PFSK-1 (cell line): ENCODE measurements around the gene PPM1H.

Experiments used
- FOXP2 ChIP-seq: optimal IDR thresholded peaks from 2 replicates; pipeline ENCODE3; 2011; ENCODE audit warnings: borderline replicate concordance, control low read depth, inconsistent platforms; ENCODE audit not compliant: insufficient read depth; ENCODE audit errors: extremely low read length, extremely low read depth
- POLR2AphosphoS5 ChIP-seq: IDR thresholded peaks from 2 replicates; pipeline ENCODE4 v1.6.1; 2012; ENCODE audit warnings: low read depth, mild to moderate bottlenecking, control low read depth, low read length, moderate library complexity
- SIN3A ChIP-seq: IDR thresholded peaks from 2 replicates; pipeline ENCODE4 v1.6.1; 2012; ENCODE audit warnings: mild to moderate bottlenecking, low read length, moderate library complexity, borderline replicate concordance; ENCODE audit not compliant: insufficient read depth
- TAF1 ChIP-seq: IDR thresholded peaks from 2 replicates; pipeline ENCODE4 v1.6.1; 2012; ENCODE audit warnings: low read length, control low read depth, borderline replicate concordance; ENCODE audit not compliant: insufficient read depth
- TF ChIP-seq, protein P1 (sequence below), 2 experiments: IDR thresholded peaks; 2 replicates each; pipeline versions ENCODE4 v1.6.1 to v1.8.0; 2011 to 2012; ENCODE audit warnings: low read depth in 2 of 2, low read length in 2 of 2, control low read depth in 1 of 2, inconsistent platforms in 1 of 2, mild to moderate bottlenecking in 1 of 2, moderate library complexity in 1 of 2; ENCODE audit not compliant: insufficient read depth in 1 of 2

The PPM1H gene

DNA sequence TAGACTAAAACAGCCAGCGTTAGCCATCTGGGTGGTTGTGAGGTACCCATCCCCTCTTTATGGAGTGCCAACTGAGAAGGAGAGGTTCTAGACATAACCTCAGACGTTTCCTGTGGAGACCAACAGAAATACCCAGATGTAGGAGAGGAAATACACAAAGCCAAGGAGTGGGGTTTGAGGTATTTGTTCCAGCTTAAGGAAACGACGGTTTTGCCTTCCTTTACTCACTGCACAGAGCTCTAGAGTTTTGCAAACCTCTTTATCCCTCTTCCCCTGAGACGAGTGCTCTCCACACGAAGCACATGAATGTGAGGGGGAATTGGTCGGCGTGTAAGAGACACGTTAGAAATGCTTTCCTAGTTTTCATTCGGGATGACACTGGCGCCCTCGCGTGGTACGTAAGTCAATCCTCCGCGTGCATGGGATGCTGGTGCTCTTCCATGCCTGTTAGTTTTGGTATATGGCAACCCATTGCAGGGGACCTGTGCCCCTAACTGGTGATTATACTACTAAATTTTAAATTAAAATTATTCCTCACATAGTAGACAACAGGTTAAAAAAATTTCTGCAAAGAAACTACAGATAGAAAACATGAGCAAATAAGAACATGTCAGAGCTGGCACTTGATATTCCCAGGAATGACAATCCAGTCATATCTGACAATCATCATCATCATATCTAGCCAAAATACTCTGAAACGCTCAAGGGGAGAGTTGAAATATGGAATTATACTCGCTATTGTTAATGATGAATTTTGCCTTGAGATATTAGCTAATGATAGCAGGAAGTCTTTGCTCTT is 121.7 kb downstream of the PPM1H start:
- TF ChIP-seq POLR2AphosphoS5 (no peak), SIN3A (no peak), TAF1 (no peak), FOXP2 (no peak)
- TF ChIP-seq, protein P1, sequence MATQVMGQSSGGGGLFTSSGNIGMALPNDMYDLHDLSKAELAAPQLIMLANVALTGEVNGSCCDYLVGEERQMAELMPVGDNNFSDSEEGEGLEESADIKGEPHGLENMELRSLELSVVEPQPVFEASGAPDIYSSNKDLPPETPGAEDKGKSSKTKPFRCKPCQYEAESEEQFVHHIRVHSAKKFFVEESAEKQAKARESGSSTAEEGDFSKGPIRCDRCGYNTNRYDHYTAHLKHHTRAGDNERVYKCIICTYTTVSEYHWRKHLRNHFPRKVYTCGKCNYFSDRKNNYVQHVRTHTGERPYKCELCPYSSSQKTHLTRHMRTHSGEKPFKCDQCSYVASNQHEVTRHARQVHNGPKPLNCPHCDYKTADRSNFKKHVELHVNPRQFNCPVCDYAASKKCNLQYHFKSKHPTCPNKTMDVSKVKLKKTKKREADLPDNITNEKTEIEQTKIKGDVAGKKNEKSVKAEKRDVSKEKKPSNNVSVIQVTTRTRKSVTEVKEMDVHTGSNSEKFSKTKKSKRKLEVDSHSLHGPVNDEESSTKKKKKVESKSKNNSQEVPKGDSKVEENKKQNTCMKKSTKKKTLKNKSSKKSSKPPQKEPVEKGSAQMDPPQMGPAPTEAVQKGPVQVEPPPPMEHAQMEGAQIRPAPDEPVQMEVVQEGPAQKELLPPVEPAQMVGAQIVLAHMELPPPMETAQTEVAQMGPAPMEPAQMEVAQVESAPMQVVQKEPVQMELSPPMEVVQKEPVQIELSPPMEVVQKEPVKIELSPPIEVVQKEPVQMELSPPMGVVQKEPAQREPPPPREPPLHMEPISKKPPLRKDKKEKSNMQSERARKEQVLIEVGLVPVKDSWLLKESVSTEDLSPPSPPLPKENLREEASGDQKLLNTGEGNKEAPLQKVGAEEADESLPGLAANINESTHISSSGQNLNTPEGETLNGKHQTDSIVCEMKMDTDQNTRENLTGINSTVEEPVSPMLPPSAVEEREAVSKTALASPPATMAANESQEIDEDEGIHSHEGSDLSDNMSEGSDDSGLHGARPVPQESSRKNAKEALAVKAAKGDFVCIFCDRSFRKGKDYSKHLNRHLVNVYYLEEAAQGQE (IDR thresholded peaks at IDR 0.05; ENCODE audit: insufficient read depth in 1 of 2, low read depth in 2 of 2, low read length in 2 of 2) = no peak

DNA sequence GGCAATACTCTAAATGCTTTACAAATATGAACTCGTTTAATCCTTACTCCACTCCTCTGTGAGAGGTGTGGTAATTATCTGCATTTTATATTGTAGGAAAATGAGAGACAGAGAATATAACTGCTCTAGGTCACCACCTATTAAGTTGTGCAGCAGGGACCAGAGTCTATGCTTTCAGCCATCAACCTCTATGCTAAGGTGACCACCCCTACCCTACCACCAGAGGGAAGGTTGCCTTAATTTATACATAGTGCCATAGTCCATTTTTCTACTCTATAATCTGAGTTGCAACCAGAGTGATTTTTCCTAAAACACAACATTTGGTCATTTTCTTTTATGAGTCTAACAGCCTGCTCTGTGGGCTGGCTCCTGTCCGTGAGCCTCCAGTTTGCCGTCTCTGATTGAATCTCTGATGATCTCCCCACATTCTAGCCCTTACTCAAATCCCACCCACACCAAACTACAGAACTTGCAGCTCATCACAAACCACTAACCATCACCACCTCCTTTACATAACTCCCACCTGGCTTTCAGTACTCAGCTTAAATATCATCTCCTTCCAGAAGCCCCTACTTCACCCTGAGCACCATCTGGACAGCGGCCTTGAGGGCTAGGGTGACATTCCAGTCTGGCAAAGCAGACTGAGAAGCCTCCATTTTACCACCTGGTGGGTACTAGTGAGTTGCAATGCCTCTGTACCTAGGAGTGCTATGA is 126.6 kb downstream of the PPM1H start:
- no peak for TF ChIP-seq FOXP2

DNA sequence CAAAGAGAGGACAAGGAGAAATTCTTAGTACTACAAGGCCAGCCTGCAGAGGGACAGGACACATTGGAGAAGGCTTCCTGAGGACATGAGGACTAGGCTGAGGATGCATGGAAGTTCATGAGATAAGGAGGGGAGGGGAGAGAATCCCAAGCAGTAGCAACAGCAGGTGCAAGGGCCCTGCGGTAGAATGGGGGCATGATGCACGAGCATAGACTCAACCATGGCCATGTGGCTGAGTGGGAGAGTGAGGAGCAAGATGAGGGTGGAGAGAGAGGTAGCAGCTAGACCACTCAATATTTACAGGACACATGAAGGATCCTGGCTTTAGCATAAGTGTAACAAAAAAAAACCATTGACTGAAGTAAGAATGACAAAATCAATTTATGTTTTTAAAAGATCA is 128.1 kb downstream of the PPM1H start:
- TF ChIP-seq FOXP2 (no peak), SIN3A (no peak), POLR2AphosphoS5 (no peak), TAF1 (no peak)
- TF ChIP-seq, protein P1 (IDR thresholded peaks at IDR 0.05; ENCODE audit: insufficient read depth in 1 of 2, low read depth in 2 of 2, low read length in 2 of 2) = no peak

DNA sequence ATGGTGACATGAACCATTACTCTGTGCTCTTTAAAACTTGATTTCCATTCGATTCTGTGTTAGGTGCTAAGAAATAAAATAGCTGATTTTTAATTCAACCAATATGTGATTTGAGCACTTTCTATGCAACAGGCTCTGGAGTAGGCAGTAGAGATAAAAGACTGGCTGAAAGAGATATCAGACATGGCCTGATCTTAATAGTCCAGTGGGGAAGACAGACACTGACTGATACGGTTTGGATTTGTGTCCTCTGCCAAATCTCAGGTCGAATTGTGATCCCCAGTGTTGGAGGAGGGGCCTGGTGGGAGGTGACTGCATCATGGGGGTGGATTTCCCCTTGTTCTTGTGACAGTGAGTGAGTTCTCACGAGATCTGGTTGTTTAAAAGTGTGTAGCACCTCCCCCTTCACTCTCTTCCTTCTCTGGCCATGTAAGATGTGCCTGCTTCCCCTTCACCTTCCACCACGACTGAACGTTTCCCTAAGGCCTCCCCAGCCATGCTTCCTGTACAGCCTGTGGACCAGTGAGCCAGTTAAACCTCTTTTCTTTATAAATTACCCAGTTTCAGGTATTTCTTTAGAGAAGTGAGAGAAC is 128.6 kb downstream of the PPM1H start:
- no peak for TF ChIP-seq FOXP2
- TF ChIP-seq POLR2AphosphoS5 = no peak
- TF ChIP-seq, protein P1 (IDR thresholded peaks at IDR 0.05; ENCODE audit: insufficient read depth in 1 of 2, low read depth in 2 of 2, low read length in 2 of 2) = no peak
- no peak for TF ChIP-seq TAF1
- no peak for TF ChIP-seq SIN3A

DNA sequence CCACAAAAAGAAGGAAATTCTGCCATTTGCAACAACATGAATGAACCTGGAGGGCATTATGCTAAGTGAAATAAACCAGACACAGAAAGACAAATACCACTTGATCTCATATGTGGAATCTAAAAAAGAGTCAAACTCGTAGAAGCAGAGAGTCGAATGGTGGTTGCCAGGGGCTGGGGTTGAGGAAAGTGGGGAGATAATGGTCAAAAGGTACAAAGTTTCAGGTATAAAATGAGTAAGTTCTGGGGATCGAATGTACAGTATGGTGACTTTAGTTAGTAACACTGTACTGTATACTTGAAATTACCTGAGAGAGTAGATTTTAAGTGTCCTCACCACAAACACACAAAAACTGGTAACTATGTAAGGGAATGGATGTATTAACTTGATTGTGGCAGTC is 129.4 kb downstream of the PPM1H start:
- TF ChIP-seq SIN3A = no peak
- TF ChIP-seq, protein P1 (IDR thresholded peaks at IDR 0.05; ENCODE audit: insufficient read depth in 1 of 2, low read depth in 2 of 2, low read length in 2 of 2) = no peak
- no peak for TF ChIP-seq POLR2AphosphoS5
- TF ChIP-seq FOXP2 = no peak
